HAP-1 (cell line): ENCODE measurements around the gene CFAP57.

ENCODE experiments used
- DNase-seq, 2 experiments: peaks; one replicate each; pipeline ENCODE4 v3.0.0-alpha.2; 2016 to 2020; ENCODE audit warnings: low spot score in 2 of 2
- H3K27me3 ChIP-seq: fragments of 250-450 bp; sonication (Bioruptor Pico); 2 replicates; pipeline ENCODE4 v1.5.1; 2020; ENCODE audit warnings: low read depth, mild to moderate bottlenecking, moderate library complexity
- H3K36me3 ChIP-seq: fragments of 250-450 bp; sonication (Bioruptor Pico); replicated peaks from 2 replicates; pipeline ENCODE4 v1.5.1; 2020; ENCODE audit warnings: mild to moderate bottlenecking
- H3K4me1 ChIP-seq: fragments of 250-450 bp; sonication (Bioruptor Pico); 2 replicates; pipeline ENCODE4 v1.5.1; 2020; ENCODE audit warnings: mild to moderate bottlenecking
- H3K4me3 ChIP-seq: fragments of 250-450 bp; sonication (Bioruptor Pico); 2 replicates; pipeline ENCODE4 v1.5.1; 2020; ENCODE audit warnings: mild to moderate bottlenecking, moderate library complexity
- H3K9me3 ChIP-seq: fragments of 250-450 bp; sonication (Bioruptor Pico); 2 replicates; pipeline ENCODE4 v1.5.1; 2020; ENCODE audit warnings: mild to moderate bottlenecking, moderate library complexity
- in situ Hi-C: fragments of 300-500 bp; cut with MboI; formaldehyde crosslinking; loops from 3 replicates; pipeline ENCODE4 v1.14.3; 2020; ENCODE audit warnings: low sequenced_read_pairs, inconsistent platforms, mixed read lengths

Gene CFAP57

DNA sequence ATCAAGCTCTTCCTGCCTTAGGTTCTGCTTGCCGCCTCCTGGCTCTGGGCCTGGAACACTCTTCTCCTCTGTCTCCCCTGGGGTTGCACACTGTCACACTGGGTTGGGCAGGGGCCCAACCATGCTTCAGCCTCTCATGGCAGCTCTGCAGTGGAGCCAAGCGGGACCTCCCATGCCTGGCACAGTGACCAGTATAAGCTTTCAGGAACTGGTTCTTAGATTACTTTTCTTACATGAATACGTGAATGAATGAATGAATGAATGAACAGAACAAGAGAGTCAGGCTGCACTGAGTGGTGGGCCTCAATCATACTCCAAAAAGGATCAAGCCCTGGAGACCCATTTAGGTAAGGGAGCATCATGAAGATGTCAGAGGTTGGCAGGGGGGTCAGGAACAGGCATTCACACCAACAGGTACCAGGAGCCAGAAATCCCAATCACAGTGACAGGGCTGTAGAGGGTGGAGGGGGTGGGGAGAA, 66.9 kb downstream of the CFAP57 start:
- in situ Hi-C loops = loop anchor here (25.0 kb wide), 1 partner anchor 823 kb away; no protein-coding TSS in a partner anchor
- H3K4me1 ChIP-seq = peaks cover 3% of the 10 kb centered on the region

DNA sequence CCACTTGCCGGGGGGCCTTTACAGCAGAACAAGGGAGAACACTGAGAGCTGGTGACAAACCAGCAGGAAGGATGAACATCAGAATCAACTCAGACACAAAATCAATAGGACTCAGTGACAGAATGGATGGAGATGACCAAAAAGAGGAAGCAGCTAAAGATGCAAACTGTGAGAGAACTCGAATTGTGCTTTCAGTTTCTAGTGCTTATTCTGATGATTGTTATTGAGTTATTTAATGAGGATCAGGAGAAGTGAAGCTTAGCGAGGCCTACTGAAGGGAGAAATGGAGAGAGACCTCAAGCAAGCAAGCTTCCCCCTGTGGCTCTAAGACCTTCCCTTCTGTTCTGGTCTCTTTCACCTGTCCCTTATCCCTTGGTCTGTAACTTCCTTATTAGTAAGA, 67.4 kb downstream of the CFAP57 start:
- Histone ChIP-seq H3K36me3 (no peaks in the 10 kb centered on the region), H3K27me3 (no peaks in the 10 kb centered on the region)
- in situ Hi-C loops = loop anchor here (25.0 kb wide), 1 partner anchor 823 kb away; no protein-coding TSS in a partner anchor

More for the DNA sequence above, 66.9 kb downstream of the CFAP57 start:
- no peak for DNase-seq
- H3K9me3 ChIP-seq = no peaks in the 10 kb centered on the region
- no peak overlapping the region for H3K4me3 ChIP-seq
- no peaks in the 10 kb centered on the region for H3K27me3 ChIP-seq
- H3K36me3 ChIP-seq = no peaks in the 10 kb centered on the region

DNA sequence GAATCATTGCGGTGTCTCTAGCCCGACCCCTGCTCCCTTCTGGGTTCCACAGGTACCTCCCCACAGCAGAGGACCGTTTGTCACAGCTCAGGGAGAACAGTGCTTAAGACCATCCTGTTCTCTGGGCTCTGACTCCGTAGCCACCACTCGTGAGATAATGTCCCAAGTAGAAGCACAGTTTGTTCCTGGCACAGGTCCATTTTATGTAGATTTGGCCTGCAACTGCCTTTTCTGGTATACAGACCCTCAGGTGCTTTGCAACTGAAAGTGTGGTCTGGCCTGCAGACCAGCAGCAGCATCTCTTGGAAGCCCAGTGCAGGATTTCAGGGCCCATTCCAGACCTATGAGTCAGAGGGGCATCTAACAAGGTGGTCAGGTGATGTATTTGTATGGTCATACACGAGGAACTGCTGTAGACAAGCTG, 69.3 kb downstream of the CFAP57 start:
- Histone ChIP-seq H3K9me3 (peaks cover 7% of the 10 kb centered on the region; the same call in 1 of the 2 replicates), H3K4me1 (peaks cover 3% of the 10 kb centered on the region), H3K27me3 (no peaks in the 10 kb centered on the region), H3K4me3 (no peak overlapping the region), H3K36me3 (no peaks in the 10 kb centered on the region)
- in situ Hi-C loops = loop anchor here (25.0 kb wide), 1 partner anchor 821 kb away; no protein-coding TSS in a partner anchor
- DNase-seq = no peak

More for the DNA sequence above, 67.4 kb downstream of the CFAP57 start:
- Histone ChIP-seq H3K4me3 (no peak overlapping the region), H3K4me1 (peaks cover 3% of the 10 kb centered on the region), H3K9me3 (no peaks in the 10 kb centered on the region)
- no peak for DNase-seq

DNA sequence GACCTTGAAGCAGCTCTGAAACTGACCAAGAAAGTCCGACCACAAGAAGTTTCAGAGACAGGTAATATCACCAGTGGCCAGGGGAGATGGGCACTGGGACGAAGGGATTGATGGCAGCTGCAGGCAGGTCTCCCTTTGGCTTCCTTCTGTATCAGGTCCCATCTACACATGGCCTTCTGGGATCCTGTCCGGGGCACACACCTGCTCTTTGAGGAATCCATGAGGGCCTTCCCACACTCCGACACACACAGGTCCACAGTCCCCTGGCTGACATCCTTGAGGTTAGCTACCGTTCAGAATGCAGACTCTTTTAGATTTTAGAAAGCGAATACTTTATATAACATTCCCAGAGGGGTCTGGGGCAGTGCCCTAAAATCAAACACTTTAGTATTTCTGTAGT, 71.2 kb downstream of the CFAP57 start:
- Histone ChIP-seq H3K4me3 (no peak overlapping the region), H3K4me1 (peaks cover 3% of the 10 kb centered on the region), H3K9me3 (peaks cover 16% of the 10 kb centered on the region), H3K36me3 (no peaks in the 10 kb centered on the region), H3K27me3 (no peaks in the 10 kb centered on the region)
- no peak for DNase-seq
- in situ Hi-C loops = loop anchor here (25.0 kb wide), 1 partner anchor 819 kb away; no protein-coding TSS in a partner anchor

DNA sequence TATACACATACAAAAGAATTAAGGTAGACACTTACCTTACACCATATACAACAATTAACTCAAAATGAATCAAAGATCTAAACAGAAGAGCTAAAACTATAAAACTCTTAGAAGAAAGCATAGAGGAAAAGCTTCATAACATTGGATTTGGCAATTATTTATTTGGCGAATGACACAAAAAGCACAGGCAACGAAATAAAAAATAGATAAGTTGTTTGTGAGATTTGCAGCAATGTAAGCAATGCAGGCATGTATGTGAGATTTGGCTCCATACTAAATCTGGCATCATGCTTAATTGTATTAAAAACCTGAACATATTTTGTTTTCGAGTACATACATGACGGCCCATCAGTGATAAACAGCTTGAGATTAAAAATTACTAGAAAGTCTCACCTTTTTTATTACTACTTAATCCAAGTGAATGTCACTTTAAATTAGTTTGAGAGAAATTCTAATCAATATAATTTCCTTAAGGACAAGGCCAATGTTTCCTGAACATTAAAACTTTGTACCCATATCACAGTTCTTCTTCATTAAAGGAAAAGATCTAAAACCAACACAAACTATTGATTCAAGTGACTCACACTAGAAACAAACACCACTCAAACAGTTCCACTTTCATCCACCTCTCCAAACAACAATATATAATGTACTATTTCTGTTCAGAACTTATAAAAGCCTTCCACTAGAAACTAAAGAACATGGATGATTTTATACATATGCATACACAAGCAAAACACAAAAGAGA, 74.5 kb downstream of the CFAP57 start:
- Histone ChIP-seq H3K27me3 (no peaks in the 10 kb centered on the region), H3K4me1 (peaks cover 3% of the 10 kb centered on the region), H3K9me3 (peaks cover 19% of the 10 kb centered on the region), H3K4me3 (no peak overlapping the region), H3K36me3 (no peaks in the 10 kb centered on the region)
- no peak for DNase-seq
- in situ Hi-C loops = loop anchor here (25.0 kb wide), 1 partner anchor 816 kb away; no protein-coding TSS in a partner anchor

DNA sequence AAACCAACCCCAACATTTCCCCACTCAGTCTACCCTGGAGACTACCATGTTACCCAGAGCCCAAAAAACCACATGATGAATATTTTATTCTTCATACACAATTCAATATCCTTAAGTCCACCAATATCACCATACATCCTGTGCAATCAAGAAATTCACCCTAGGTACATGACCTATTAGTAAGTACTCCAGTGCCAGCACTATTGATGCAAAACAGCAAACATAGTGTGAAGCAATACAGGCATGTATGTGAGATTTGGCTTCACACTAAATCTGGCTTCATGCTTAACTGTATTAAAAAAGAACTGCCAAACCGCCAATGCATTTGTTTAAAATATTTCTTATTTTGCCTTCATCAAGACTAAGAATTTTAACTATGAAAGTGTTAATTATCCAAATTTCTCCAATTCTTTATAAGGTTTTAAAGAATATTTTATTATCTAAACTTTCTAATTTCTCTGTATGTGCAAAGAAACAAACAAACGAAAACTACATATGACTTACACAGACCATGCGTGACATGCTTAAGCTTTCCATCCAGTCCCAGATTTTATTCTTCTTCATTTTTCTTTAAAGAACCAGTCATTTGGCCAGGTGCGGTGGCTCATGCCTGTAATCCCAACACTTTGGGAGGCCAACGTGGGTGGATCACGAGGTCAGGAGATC, 75.3 kb downstream of the CFAP57 start:
- DNase-seq = no peak
- H3K4me3 ChIP-seq = no peak overlapping the region
- no peaks in the 10 kb centered on the region for H3K27me3 ChIP-seq
- H3K4me1 ChIP-seq = peaks cover 3% of the 10 kb centered on the region
- H3K9me3 ChIP-seq = peaks cover 19% of the 10 kb centered on the region
- in situ Hi-C loops = loop anchor here (25.0 kb wide), 1 partner anchor 815 kb away; no protein-coding TSS in a partner anchor
- no peaks in the 10 kb centered on the region for H3K36me3 ChIP-seq

DNA sequence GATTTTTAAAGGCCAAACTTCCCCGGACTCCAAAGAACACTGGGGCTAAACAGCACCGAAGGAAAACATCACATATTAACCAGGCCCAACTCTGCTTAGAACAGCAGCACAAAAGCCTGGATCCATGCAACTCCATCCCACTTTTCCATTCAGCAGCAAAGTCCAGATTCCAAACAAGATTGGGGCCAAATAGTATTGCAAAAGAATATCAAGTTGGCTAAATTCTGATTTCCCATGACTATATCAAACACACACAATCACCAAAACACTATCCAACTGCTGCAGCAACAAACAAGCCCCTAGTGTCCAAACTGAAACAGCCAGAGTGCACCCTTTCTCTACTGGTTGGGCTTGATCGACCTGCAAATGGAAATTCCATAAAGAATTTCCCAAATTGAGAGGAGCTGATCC, 78.2 kb downstream of the CFAP57 start:
- Histone ChIP-seq H3K9me3 (peaks cover 18% of the 10 kb centered on the region), H3K36me3 (no peaks in the 10 kb centered on the region), H3K4me3 (no peak overlapping the region), H3K27me3 (no peaks in the 10 kb centered on the region), H3K4me1 (no peaks in the 10 kb centered on the region)
- no peak for DNase-seq
- in situ Hi-C loops = no loop called here

DNA sequence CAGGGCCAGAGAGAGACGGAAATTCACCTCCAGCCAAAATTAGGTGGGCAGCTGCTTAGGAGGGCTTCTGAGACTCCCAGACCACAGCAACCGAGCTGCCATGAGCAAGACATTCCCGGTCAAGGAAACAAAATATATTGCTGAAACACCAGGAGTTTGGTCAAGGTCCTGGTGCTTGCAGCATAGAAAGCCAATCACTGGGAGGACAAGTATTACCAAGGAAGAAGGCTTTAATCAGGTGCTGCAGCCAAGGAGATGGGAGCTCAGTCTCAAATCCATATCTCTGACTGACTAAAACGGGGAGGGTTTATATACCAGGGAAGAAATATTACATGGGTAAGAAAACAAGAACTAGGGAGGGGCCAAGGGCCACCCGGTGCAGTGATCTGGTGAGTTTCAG, 78.9 kb downstream of the CFAP57 start:
- Histone ChIP-seq H3K4me1 (no peaks in the 10 kb centered on the region), H3K27me3 (no peaks in the 10 kb centered on the region), H3K4me3 (no peak overlapping the region), H3K9me3 (peaks cover 12% of the 10 kb centered on the region), H3K36me3 (no peaks in the 10 kb centered on the region)
- DNase-seq = no peak
- in situ Hi-C loops = no loop called here

DNA sequence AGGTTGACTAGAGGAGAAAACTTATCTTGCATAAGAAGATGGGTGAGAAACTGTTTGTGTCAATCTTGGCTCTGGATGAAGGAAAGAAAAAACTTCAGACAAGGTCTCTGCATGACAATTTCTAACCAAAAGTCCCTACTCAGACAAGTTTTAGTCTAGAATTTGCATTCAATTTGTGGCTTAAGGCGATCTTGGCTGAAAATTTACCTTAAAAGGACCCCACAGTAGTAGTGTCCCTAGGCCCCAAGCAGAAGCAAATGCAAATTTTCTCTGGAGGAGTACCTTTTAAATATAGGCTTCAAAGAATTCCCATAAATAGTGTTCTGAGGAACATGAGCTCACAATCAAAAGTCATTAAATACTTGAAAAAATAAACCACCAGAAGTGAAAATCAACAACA, 80.1 kb downstream of the CFAP57 start:
- DNase-seq = no peak

DNA sequence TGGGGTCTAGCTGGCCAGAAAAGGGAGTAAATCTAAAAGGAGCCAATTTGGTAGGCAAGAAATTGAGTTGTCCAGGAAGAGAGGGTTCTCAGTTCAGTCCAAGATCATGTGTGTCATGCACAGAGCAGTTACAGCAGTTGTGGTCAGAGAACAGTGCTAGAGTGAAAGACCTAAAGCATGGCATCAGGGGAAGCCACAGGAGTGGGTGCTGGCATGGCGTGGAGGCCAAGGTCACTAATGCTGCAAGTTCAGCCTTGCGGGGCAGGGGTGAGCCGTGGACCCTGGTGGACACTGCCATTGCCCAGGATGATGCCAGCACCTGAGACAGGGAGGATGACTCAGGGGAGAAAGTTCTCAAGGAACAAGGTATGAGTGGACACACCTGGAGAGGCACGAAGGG, 81.0 kb downstream of the CFAP57 start:
- Histone ChIP-seq H3K9me3 (0 out of 2 replicates have a peak, but pooled peaks cover 3% of the 10 kb centered on the region), H3K27me3 (no peaks in the 10 kb centered on the region), H3K4me1 (no peaks in the 10 kb centered on the region), H3K36me3 (no peaks in the 10 kb centered on the region), H3K4me3 (no peak overlapping the region)
- in situ Hi-C loops = no loop called here
- DNase-seq = no peak

More for the DNA sequence above, 80.1 kb downstream of the CFAP57 start:
- H3K9me3 ChIP-seq = peaks cover 9% of the 10 kb centered on the region
- H3K36me3 ChIP-seq = no peaks in the 10 kb centered on the region
- in situ Hi-C loops = no loop called here
- no peak overlapping the region for H3K4me3 ChIP-seq
- H3K4me1 ChIP-seq = no peaks in the 10 kb centered on the region
- H3K27me3 ChIP-seq = no peaks in the 10 kb centered on the region

DNA sequence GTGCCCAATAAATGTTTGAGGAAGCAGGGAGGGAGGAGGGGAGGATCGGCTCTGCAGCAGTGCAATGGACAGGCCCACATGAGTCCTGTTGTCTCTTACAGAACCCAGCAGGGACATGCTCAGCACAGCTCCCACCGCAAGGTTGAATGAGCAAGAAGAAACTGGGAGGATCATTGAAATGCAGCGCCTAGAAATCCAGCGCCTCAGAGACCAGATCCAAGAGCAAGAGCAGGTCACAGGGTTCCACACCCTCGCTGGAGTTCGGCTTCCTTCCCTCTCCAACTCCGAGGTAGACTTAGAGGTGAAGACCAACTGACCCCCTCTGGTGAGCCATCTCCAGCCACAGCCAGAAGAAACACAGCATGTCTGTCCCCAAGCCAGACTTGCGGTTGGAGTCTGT, 81.7 kb downstream of the CFAP57 start:
- in situ Hi-C loops = no loop called here
- H3K9me3 ChIP-seq = peaks cover 7% of the 10 kb centered on the region; the same call in 1 of the 2 replicates

DNA sequence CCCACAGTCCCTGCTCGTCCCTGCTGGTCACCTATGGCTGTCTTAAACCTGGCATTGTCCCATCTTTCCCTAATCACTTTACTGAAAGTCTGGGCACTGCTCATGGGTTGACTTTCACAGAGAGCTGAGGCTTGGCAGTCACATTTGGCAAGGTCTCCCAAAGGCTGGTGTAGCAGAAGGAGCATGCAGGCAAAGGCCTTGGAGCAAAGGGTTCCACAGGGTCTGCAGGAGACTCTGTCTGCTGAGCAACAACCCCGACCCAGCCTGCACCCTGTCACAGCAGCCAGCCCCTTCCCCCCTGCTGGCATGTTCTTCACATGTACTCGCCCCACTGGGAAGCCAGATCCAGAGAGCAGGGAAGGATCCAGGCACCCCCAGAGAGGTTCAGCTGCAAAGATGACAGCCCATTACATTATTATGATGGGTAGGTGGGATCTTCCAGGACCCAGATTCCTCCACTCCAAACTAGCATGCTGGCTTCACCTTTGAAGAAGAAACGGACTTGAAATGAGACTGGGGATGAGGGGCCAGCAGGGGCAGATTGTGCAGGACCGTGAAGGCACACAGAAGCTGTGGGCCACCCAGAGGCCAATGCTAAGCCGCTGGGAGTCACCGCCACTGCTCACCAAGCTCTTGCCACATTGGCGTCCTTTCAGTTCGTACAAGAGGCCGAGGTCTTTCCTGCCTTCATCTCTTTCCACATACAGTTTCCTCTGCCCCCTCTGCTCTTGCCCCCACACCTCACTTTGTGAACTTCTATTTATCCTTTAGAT, 83.5 kb downstream of the CFAP57 start:
- Histone ChIP-seq H3K4me1 (no peaks in the 10 kb centered on the region), H3K9me3 (peaks cover 7% of the 10 kb centered on the region; the same call in 1 of the 2 replicates), H3K27me3 (no peaks in the 10 kb centered on the region), H3K36me3 (no peaks in the 10 kb centered on the region), H3K4me3 (no peak overlapping the region)
- in situ Hi-C loops = no loop called here
- no peak for DNase-seq

More for the DNA sequence above, 81.7 kb downstream of the CFAP57 start:
- no peak for DNase-seq
- no peaks in the 10 kb centered on the region for H3K36me3 ChIP-seq
- H3K4me1 ChIP-seq = no peaks in the 10 kb centered on the region
- H3K4me3 ChIP-seq = no peak overlapping the region
- H3K27me3 ChIP-seq = no peaks in the 10 kb centered on the region
